GM08714 (cell line): ENCODE results near the gene TPST2.
A peak's percentile ranks its signal among the peaks of the same experiment; 100 is the strongest.
"Not testable (repeated sequence)": the region's sequence is repeated elsewhere in the genome, so short reads cannot be mapped to it uniquely, and the experiment has no call there.

Source experiments
- H3K4me3 ChIP-seq: fragments of 200-500 bp; sonication (Bioruptor generic); 2 replicates; pipeline ENCODE4 v1.5.1; 2014; ENCODE audit warnings: mild to moderate bottlenecking, low read length, inconsistent platforms
- ZNF274 ChIP-seq: IDR thresholded peaks from 2 replicates; pipeline ENCODE4 v1.6.1; 2012; ENCODE audit warnings: mild to moderate bottlenecking, low read depth, low read length

TPST2 gene

DNA sequence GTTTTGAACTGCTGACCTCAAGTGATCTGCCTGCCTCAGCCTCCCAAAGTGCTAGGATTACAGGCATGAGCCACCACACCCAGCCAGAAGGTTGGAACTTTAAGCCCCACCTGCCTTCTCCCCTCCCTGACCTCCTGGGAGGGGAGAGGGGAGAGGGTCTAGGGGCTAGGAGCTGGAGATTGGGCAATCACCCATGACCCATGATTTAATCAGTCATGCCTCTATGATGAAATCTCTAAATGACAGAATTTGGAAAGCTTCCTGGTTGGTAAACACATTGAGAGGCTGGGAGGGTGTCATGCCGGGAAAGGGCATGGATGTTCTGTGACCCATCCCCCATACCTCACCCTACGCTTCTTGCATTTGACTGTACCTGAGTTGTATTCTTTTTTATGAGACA is 60.6 kb downstream of the TPST2 start:
- no peak overlapping the region for H3K4me3 ChIP-seq
- TF ChIP-seq ZNF274 = no peak

DNA sequence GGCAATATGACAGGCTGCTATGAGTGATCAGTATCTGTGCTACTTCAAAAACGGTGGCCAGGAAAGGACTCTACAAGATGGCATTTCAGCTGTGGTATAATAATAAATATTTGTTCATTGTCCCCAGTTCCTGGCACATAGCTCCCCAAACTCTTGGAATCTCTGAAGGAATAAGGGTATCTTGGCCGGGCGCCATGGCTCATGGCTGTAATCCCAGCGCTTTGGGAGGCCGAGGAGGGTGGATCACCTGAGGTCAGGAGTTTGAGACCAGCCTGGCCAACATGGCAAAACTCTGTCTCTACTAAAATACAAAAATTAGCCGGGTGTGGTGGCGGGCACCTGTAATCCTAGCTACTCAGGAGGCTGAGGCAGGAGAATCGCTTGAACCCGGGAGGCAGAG is 61.4 kb downstream of the TPST2 start:
- not testable (repeated sequence) for H3K4me3 ChIP-seq

DNA sequence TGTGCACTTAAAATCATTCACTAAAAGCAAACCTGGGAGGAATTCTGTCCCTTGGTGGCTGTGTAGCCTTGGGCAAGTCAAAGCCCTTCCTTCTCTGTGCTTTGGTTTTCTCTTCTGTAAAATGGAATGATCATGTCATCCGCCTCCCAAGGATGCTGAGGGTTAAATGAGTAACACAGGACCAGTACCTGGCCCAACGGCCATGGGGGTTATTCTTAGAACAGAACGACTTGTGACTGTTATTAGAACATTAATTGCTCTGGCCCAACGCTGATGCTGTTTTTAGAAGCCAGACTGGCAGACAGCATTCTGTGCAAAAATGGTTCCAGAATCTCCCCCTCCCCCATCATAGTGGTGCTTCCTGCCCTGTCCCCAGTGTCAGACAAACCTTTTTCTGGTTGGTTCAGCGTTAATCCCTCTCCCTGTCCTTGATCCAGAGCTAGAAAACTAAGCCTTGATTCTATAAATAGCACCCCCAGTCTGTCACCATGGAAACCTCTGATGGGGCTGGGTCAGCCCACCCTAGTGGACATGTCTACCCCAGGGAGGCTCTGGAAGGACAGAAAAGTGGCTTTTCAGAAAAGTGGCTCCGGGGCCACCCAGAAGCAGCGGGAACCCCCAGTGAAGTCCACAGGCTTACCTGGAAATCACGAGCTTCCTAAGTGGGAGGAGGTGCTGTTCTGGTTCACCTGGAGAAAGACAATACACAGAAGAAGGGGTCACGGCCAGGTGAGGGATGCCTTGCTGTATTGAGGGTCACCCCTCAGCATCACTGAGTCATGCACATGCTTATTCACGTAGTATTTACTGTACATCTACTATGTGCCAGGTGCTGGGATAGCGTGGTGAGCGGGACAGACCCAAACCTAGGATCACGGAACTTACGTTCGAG is 62.1 kb downstream of the TPST2 start:
- no peak for TF ChIP-seq ZNF274
- no peak overlapping the region for H3K4me3 ChIP-seq

DNA sequence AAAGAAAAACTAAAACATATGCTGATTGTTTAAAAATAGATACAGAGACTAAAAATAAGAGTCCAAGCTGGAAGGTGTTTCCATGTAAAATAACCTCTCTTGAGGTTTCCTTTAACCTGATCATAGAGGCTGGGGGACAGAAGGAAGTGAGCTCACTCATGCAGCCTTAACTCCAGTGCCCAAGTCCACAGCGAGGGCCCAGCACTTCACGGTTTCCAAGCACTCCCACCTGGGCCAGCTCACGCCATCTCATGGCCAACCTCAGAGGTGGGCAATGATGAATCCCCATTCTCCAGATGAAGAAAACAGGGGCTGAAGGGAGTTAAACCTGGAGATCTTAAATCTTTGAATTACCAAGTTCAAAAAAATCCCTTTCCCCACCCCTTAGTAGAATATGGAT is 62.8 kb downstream of the TPST2 start:
- no peak overlapping the region for H3K4me3 ChIP-seq
- no peak for TF ChIP-seq ZNF274

DNA sequence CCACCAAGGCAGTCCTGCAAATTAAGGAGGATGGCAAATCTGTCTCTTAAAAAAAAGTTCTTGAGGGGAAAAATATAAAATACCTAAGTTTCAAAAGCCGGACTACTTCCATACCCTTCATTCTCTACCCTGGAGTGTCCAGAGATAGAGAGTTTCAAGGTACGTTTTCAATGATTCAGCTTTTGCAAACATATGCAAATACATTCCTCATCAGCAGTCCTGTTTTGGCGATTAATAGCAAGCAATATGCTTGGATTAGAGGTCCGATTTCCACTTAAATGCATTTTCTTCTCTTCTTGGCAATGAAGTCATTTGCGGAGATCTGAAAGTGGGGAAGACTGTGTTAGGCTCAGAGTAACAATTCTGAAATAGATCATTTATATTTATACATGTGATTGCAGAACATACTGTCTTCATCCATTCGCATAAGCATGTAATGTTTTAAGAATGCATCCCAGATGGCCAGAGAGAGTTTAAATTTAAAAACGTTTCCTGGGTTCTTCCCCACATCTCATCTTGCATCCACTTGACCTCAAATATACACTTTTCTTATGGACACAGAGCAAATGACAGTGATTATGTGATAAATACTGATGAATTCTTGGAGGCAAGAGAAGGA is 63.9 kb downstream of the TPST2 start:
- no peak for TF ChIP-seq ZNF274
- H3K4me3 ChIP-seq = no peak overlapping the region

DNA sequence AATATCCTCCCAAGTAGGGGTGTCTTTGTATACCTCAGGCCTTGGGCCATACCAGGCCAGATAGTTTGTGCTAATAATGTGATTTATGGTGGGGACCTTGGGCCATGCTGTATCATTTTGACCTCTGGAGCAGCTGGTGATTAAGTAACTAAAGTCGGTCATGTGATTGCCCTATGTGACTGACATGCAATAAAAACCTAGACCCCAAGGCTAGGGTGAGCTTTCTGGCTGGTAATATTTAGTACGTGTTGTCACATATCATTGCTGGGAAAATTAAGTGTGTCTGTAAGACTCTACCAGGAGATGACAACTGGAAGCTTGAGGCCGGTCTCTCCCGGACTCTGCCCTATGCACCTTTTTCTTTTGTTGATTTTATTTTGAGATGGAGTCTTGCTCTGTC is 65.1 kb downstream of the TPST2 start:
- no peak overlapping the region for H3K4me3 ChIP-seq
- TF ChIP-seq ZNF274 = no peak

DNA sequence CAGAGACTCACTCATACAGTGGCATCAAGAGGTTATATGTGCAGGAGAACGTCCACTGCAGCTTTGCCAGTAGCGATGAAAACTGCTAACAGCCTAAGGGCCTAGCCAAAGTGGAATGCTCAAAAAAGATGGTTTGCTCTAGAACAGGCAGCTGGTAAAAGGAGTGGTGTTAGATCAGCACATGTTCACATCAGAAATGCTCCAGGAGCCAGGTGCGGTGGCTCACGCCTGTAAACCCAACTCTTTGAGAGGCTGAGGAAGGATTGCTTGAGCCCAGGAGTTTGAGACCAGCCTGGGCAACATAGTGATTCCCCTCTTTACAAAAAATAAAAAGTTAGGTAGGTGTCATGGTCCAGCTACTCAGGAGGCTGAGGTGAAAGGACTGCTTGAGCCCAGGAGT is 67.3 kb downstream of the TPST2 start:
- TF ChIP-seq ZNF274 = no peak
- H3K4me3 ChIP-seq = no peak overlapping the region

DNA sequence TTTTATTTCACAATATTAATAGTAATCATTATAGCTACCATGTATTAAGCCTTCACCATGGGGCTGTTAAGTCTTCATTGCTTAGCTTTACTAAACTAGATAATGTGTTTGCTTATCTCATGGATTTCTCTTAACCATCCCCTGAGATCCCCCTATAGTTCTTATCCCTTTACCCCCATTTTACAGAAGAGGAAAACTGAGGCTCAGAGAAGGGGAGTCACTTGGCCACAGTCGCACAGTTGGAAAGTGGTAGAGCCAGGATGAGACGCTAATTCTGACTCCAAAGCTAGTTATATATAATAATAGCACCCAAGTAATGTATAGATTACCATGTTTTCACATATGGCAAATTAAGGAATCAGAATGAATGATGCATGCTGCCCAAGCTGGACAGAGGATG is 67.9 kb downstream of the TPST2 start:
- TF ChIP-seq ZNF274 = no peak

DNA sequence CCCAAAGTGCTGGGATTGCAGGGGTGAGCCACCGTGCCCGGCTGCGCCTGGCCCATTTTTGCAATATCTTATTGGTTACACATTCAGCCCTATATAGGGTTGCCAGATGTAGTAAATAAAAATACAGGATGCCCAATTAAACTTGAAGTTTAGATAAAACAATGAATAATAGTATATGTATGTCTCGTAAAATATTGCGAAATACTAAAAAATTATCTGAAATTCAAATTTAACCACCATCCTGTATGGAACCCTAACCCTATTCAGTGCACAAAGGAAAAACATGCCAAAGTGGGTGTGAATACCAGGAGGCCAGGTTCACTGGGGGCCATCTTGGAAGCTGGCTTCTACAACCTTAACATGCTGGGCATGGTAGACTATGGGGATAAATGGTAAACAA is 72.5 kb downstream of the TPST2 start:
- no peak for TF ChIP-seq ZNF274
- no peak overlapping the region for H3K4me3 ChIP-seq

More for the DNA sequence above, 67.9 kb downstream of the TPST2 start:
- H3K4me3 ChIP-seq = no peak overlapping the region

DNA sequence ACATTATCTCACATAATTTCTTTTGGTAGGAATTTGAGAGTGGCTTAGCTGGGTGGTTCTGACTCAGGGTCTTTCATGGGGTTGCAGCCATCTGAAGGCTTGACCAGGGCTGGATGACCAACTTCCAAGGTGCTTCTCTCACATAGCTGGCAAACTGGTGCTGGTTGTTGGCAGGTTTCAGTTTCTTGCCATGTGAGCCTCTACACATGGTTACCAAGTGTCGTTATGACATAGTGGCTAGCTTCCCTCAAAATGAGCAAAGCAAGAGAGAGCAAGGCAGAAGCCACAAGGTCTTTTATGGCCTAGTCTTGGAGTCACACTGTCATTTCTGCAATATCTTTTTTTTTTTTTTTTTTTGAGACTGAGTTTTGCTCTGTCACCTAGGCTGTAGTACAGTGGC is 73.4 kb downstream of the TPST2 start:
- TF ChIP-seq ZNF274 = no peak
- H3K4me3 ChIP-seq = no peak overlapping the region

DNA sequence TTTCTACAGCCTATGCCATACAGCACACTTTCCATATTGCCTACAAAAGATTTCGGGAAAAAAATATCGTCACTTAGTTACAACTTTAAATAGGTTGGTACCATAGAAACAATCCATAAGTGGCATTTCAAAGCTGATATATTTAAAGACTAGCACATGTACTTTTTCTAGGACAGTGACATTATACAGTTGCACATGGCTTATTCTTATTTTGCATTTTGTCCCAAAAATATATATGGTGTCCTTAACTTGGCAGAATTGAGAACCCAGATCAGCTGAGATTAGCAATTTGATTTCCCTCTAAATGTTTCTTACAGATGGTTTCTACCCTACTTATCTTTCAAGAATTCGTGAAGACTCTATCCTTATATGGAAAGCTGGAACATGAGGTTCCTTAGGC is 74.0 kb downstream of the TPST2 start:
- no peak overlapping the region for H3K4me3 ChIP-seq
- TF ChIP-seq ZNF274 = no peak

DNA sequence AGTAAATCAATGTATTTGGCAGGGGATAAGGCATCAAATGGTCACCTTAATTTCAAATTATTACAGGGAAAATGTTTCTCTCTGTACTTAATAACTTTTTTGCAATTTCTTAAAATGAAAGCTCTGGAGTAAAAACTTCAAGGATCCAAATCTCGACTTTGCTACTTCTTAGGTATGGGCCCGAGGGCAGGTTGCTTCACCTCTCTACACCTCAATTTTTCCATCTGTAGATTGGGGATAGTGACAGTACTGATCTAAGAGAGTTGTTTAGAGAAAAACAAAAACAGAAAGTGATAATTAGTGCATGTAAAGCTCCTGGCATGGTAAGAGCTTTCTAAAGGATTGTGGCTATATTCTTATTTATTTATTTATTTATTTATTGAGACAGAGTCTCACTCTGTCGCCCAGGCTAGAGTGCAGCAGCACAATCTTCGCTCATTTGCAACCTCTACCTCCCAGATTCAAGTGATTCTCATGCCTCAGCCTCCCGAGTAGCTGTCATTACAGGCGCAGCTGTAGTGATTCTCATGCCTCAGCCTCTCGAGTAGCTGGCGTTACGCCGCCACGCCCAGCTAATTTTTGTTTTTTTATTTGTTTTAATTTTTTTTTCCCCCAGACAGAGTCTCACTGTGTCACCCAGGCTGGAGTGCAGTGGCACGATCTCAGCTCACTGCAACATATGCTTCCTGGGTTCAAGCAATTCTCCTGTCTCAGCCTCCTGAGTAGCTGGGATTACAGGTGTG is 75.3 kb downstream of the TPST2 start:
- TF ChIP-seq ZNF274 = no peak
- H3K4me3 ChIP-seq = no peak overlapping the region

DNA sequence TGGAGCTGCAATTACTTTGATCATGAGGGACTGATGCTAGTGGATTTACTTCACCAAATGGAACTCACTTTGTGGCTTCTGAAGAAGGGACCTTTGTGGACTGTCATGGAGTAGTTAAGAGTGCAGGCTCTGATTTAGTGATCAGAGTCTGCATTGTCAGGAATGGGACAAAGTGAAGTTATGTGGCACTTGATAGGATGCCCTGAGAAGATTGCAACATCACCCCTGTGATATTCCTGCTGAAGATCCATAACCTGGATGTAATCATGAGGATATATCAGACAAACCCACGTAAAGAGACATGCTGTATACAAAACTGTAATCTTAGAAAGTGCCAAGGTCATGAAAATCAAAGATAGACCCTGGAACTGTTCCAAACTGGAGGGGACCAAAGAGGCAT is 76.1 kb downstream of the TPST2 start:
- TF ChIP-seq ZNF274 = no peak
- no peak overlapping the region for H3K4me3 ChIP-seq

DNA sequence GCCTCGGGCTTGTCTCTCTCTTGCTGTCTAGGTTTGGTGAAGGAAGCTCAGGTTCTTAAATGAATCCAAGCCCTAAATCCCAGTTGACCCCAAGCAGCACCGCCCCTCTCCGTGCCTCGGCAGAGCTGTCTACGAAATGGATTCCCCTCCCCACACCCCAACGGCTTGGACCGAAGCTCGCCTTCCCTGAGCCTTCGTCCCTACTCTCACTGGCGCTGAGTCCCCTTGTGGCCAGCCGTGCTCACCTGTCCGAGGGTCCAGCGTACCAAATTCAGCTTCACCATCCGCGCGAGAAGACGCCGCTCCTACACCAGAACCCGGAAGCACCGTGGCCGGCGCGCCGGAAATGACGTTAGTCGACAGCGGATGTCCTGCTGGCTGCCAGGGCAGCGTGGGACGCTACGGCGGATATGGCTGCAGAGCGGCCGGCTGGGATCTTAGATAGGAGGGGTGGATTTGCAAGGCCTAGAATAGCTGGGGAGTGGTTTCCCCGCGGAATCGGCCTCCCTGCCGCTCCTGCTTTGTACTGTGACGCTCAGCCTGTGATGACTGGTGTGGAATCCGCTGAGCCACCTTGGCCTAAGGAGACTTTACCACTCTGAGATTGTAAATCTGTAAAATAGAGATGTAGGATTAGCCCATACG is 77.7 kb downstream of the TPST2 start, which contains the start of gene TFIP11:
TSS of gene TFIP11 (minus strand) at position 325 of the 645 bp plus-strand sequence. CDS start 2,201 bp downstream, outside the sequence.
- no peak for TF ChIP-seq ZNF274
- H3K4me3 ChIP-seq = peak within 1 kb of the TSS; percentile 72
